ENCODE measurements around the gene SUDS3.
"Not testable (repeated sequence)": the region's sequence is repeated elsewhere in the genome, so short reads cannot be mapped to it uniquely, and the experiment has no call there.

Gene SUDS3

DNA sequence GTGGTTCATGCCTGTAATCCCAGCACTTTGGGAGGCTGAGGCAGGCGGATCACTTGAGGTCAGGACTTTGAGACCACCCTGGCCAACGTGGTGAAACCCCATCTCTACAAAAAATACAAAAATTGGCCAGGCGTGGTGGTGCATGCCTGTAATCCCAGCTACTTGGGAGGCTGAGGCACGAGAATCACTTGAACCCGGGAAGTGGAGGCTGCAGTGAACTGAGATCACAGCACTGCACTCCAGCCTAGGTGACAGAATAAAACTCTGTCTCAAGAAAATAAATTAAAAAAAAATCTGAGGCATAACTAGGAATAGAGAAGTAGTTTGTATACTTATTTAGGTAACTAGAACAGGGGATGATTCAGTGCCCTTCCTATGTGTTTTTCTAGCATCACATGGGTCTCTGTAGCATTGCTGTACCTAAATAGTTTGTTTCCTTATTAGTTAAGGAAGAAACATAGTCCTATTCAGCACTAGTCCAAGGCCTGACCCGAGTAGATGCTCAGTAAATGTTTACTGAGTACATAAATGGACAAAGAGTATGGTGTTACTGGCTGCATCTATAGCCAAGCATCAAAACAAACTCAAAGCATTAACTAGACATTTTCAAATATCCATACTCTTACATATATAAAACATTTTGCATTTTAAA, 25.3 kb upstream of the SUDS3 start:
- H3K79me2 ChIP-seq (ENCODE audit: insufficient read depth, low read length): peaks cover 59% of the 10 kb centered on the region
- H3K36me3 ChIP-seq (ENCODE audit: insufficient read depth, low read length): peaks cover 22% of the 10 kb centered on the region
- H3F3A ChIP-seq (ENCODE audit: insufficient read depth, low read length): no peaks in the 10 kb centered on the region
- H3K27me3 ChIP-seq (ENCODE audit: insufficient read depth, low read length): no peaks in the 10 kb centered on the region
- H2AFZ ChIP-seq (ENCODE audit: low read length): no peak overlapping the region
- no peaks in the 10 kb centered on the region for H3K9me3 ChIP-seq (ENCODE audit: low read length)
- no peak overlapping the region for H3K9ac ChIP-seq (ENCODE audit: low read length)
- H3K27ac ChIP-seq (ENCODE audit: low read depth, low read length, poor library complexity, severe bottlenecking): no peak overlapping the region
- no peaks in the 10 kb centered on the region for H3K9me2 ChIP-seq (ENCODE audit: low read depth, low read length)
- peaks cover 29% of the 10 kb centered on the region for H3K4me1 ChIP-seq (ENCODE audit: insufficient read depth, low read length, severe bottlenecking)
- H3K4me3 ChIP-seq (ENCODE audit: low read depth, low read length, poor library complexity, severe bottlenecking): no peak overlapping the region
- no peaks in the 10 kb centered on the region for H4K20me1 ChIP-seq (ENCODE audit: insufficient read depth, low read length)
- no peak overlapping the region for H3K4me2 ChIP-seq (ENCODE audit: low read length)
- no peak for TF ChIP-seq EZH2 (IDR thresholded peaks at IDR 0.05; ENCODE audit: borderline replicate concordance, low read length)
- TF ChIP-seq, protein P1, sequence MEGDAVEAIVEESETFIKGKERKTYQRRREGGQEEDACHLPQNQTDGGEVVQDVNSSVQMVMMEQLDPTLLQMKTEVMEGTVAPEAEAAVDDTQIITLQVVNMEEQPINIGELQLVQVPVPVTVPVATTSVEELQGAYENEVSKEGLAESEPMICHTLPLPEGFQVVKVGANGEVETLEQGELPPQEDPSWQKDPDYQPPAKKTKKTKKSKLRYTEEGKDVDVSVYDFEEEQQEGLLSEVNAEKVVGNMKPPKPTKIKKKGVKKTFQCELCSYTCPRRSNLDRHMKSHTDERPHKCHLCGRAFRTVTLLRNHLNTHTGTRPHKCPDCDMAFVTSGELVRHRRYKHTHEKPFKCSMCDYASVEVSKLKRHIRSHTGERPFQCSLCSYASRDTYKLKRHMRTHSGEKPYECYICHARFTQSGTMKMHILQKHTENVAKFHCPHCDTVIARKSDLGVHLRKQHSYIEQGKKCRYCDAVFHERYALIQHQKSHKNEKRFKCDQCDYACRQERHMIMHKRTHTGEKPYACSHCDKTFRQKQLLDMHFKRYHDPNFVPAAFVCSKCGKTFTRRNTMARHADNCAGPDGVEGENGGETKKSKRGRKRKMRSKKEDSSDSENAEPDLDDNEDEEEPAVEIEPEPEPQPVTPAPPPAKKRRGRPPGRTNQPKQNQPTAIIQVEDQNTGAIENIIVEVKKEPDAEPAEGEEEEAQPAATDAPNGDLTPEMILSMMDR (IDR thresholded peaks at IDR 0.05; ENCODE audit: low read length): no peak

DNA sequence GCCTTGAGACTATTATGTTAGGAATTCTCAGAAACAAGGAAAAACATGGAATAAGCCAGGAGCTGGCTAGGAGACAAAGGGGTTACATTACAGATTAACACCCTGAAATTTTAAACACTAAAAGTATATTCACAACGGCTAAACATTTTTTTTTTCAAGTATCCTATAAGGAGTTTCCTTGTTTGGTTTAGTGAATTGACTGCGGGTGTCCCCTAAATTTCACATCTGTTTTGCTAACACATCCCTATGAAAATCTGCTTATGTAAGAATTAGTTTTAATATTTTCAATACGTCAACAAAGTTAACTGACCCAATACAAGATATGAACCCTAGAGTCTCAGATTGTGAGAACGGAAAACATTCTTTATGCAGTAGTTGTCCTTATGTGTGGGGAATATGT, 22.6 kb upstream of the SUDS3 start:
- Histone ChIP-seq H3F3A (ENCODE audit: insufficient read depth, low read length) (no peaks in the 10 kb centered on the region), H3K36me3 (ENCODE audit: insufficient read depth, low read length) (peaks cover 22% of the 10 kb centered on the region), H3K4me1 (ENCODE audit: insufficient read depth, low read length, severe bottlenecking) (peaks cover 33% of the 10 kb centered on the region), H3K9me3 (ENCODE audit: low read length) (no peaks in the 10 kb centered on the region), H3K9me2 (ENCODE audit: low read depth, low read length) (no peaks in the 10 kb centered on the region), H4K20me1 (ENCODE audit: insufficient read depth, low read length) (no peaks in the 10 kb centered on the region), H3K27ac (ENCODE audit: low read depth, low read length, poor library complexity, severe bottlenecking) (no peak overlapping the region), H3K9ac (ENCODE audit: low read length) (no peak overlapping the region), H3K27me3 (ENCODE audit: insufficient read depth, low read length) (no peaks in the 10 kb centered on the region), H3K4me2 (ENCODE audit: low read length) (no peak overlapping the region), H2AFZ (ENCODE audit: low read length) (no peak overlapping the region), H3K79me2 (ENCODE audit: insufficient read depth, low read length) (peaks cover 72% of the 10 kb centered on the region), H3K4me3 (ENCODE audit: low read depth, low read length, poor library complexity, severe bottlenecking) (no peak overlapping the region)
- no peak for TF ChIP-seq EZH2 (IDR thresholded peaks at IDR 0.05; ENCODE audit: borderline replicate concordance, low read length)
- TF ChIP-seq, protein P1 (IDR thresholded peaks at IDR 0.05; ENCODE audit: low read length): no peak

DNA sequence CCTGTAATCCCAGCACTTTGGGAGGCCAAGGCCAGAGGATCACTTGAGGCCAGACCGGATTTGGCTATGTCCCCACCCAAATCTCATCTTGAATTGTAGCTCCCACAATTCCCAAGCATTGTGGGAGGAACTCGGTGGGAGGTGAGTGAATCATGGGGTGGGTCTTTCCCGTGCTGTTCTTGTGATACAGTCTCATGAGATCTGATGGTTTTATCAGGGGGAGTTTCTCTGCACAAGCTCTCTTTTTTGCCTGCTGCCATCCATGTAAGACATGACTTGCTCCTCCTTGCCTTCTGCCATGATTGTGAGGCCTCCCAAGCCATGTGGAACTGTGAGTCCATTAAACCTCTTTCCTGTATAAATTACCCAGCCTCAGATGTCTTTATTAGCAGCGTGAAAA, 21.9 kb upstream of the SUDS3 start:
- not testable (repeated sequence) for H3K4me2 ChIP-seq (ENCODE audit: low read length); H3K9ac ChIP-seq (ENCODE audit: low read length); H4K20me1 ChIP-seq (ENCODE audit: insufficient read depth, low read length); H3K27me3 ChIP-seq (ENCODE audit: insufficient read depth, low read length); H3K9me3 ChIP-seq (ENCODE audit: low read length); H3K4me3 ChIP-seq (ENCODE audit: low read depth, low read length, poor library complexity, severe bottlenecking); H3K9me2 ChIP-seq (ENCODE audit: low read depth, low read length); H2AFZ ChIP-seq (ENCODE audit: low read length); H3K27ac ChIP-seq (ENCODE audit: low read depth, low read length, poor library complexity, severe bottlenecking); H3F3A ChIP-seq (ENCODE audit: insufficient read depth, low read length)
- Histone ChIP-seq H3K79me2 (ENCODE audit: insufficient read depth, low read length) (peaks cover 68% of the 10 kb centered on the region), H3K4me1 (ENCODE audit: insufficient read depth, low read length, severe bottlenecking) (peaks cover 40% of the 10 kb centered on the region), H3K36me3 (ENCODE audit: insufficient read depth, low read length) (peaks cover 22% of the 10 kb centered on the region)

DNA sequence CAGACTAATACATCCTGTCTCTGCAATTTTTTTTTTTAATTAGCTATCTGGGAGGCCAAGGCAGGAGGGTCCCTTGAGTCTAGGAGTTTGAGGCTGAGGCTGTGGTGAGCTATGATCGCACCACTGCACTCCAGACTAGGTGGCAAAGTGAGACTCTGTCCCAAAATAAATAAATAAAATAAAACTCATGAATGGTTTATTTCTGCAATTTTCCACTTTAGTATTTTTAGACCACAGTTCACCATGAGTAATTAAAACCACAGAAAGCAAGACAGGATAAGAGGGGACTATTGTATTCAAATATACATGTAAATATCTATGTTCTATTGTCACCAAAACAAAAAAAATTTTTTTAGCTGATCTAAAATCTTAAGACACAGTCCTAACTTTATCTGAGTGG, 21.5 kb upstream of the SUDS3 start:
- H3K4me1 ChIP-seq (ENCODE audit: insufficient read depth, low read length, severe bottlenecking): peaks cover 43% of the 10 kb centered on the region
- peaks cover 66% of the 10 kb centered on the region for H3K79me2 ChIP-seq (ENCODE audit: insufficient read depth, low read length)
- H3K27ac ChIP-seq (ENCODE audit: low read depth, low read length, poor library complexity, severe bottlenecking): no peak overlapping the region
- no peaks in the 10 kb centered on the region for H3K27me3 ChIP-seq (ENCODE audit: insufficient read depth, low read length)
- no peak overlapping the region for H3K4me2 ChIP-seq (ENCODE audit: low read length)
- H3K9me2 ChIP-seq (ENCODE audit: low read depth, low read length): no peaks in the 10 kb centered on the region
- TF ChIP-seq, protein P1 (IDR thresholded peaks at IDR 0.05; ENCODE audit: low read length): no peak
- no peak for TF ChIP-seq EZH2 (IDR thresholded peaks at IDR 0.05; ENCODE audit: borderline replicate concordance, low read length)
- H3K9ac ChIP-seq (ENCODE audit: low read length): no peak overlapping the region
- H3F3A ChIP-seq (ENCODE audit: insufficient read depth, low read length): no peaks in the 10 kb centered on the region
- H3K4me3 ChIP-seq (ENCODE audit: low read depth, low read length, poor library complexity, severe bottlenecking): no peak overlapping the region
- no peaks in the 10 kb centered on the region for H3K9me3 ChIP-seq (ENCODE audit: low read length)
- H3K36me3 ChIP-seq (ENCODE audit: insufficient read depth, low read length): peaks cover 22% of the 10 kb centered on the region
- H4K20me1 ChIP-seq (ENCODE audit: insufficient read depth, low read length): no peaks in the 10 kb centered on the region
- no peak overlapping the region for H2AFZ ChIP-seq (ENCODE audit: low read length)

Measured in OCI-LY1 (cell line).